Stimulated activated naive CD8-positive, alpha-beta T cell treated with anti-CD3 and anti-CD28 coated beads, Interleukin-15, Interleukin-2, amounts not matched to agents 100 ng/mL and 50 ng/mL, for 24 hours (primary cell): ENCODE results near the gene MADCAM1.
A peak's percentile ranks its signal among the peaks of the same experiment; 100 is the strongest.

Experiments used
- H3K27ac Mint-ChIP-seq: one replicate; pipeline ENCODE4 v1.8.0; 2021; ENCODE audit warnings: mild to moderate bottlenecking, mixed read lengths
- H3K27me3 Mint-ChIP-seq: one replicate; pipeline ENCODE4 v1.8.0; 2021; ENCODE audit warnings: mixed read lengths
- H3K36me3 Mint-ChIP-seq: one replicate; pipeline ENCODE4 v1.8.0; 2021; ENCODE audit warnings: low read depth, mixed read lengths
- H3K4me1 Mint-ChIP-seq: one replicate; pipeline ENCODE4 v1.8.0; 2021; ENCODE audit warnings: low read depth, mixed read lengths
- H3K4me3 Mint-ChIP-seq: one replicate; pipeline ENCODE4 v1.8.0; 2021; ENCODE audit warnings: mild to moderate bottlenecking, mixed read lengths
- H3K9me3 Mint-ChIP-seq: one replicate; pipeline ENCODE4 v1.8.0; 2021; ENCODE audit warnings: mixed read lengths

Gene MADCAM1

GRCh38 chr19:460877-461720 is 35.2 kb upstream of the MADCAM1 start, which contains the start of gene SHC2:
TSS of gene SHC2 (minus strand) at chr19:461033. CDS start at chr19:460996, 37 bp downstream.
- peak within 1 kb of the TSS; percentile 63 for H3K4me3 Mint-ChIP-seq
- no peaks in the 10 kb centered on the region for H3K36me3 Mint-ChIP-seq
- peaks cover 7% of the 10 kb centered on the region for H3K4me1 Mint-ChIP-seq
- no peak within 1 kb of the TSS for H3K27ac Mint-ChIP-seq
- H3K9me3 Mint-ChIP-seq, result no peaks in the 10 kb centered on the region
- peaks cover 14% of the 10 kb centered on the region for H3K27me3 Mint-ChIP-seq

- peaks cover 7% of the 10 kb centered on the region for H3K4me1 Mint-ChIP-seq
- peaks cover 14% of the 10 kb centered on the region for H3K27me3 Mint-ChIP-seq
- no peak overlapping the region for H3K27ac Mint-ChIP-seq
- no peaks in the 10 kb centered on the region for H3K9me3 Mint-ChIP-seq
- H3K36me3 Mint-ChIP-seq, result no peaks in the 10 kb centered on the region
- peak overlapping the region; percentile 59 for H3K4me3 Mint-ChIP-seq
These were observed 34.4 kb upstream of the MADCAM1 start for GRCh38 chr19:461721-462551.

- Mint-ChIP-seq H3K36me3 (no peaks in the 10 kb centered on the region), H3K9me3 (no peaks in the 10 kb centered on the region), H3K27me3 (peaks cover 14% of the 10 kb centered on the region), H3K4me3 (no peak overlapping the region), H3K4me1 (peaks cover 7% of the 10 kb centered on the region), H3K27ac (no peak overlapping the region)
These were observed 32.6 kb upstream of the MADCAM1 start for GRCh38 chr19:463483-464207.

DNA sequence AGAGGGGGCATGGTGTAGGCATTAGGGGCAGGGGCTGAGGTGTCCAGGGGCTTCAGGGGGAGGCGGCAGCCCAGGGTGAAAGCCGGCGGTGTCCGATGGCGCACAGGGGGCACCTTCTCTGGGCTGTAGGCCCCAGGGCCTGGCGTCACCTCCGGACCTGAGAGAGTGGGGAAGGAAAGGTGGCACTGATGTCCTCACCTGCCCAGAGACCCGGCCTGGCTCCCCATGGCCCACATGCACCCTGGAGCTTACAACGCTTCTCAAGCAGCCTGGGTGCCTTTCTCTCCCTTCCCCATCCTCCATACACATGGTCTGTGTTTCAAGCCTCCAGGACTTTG is 32.1 kb upstream of the MADCAM1 start:
- Mint-ChIP-seq H3K27me3 (peaks cover 14% of the 10 kb centered on the region), H3K4me1 (peaks cover 7% of the 10 kb centered on the region), H3K36me3 (no peaks in the 10 kb centered on the region), H3K4me3 (no peak overlapping the region), H3K9me3 (no peaks in the 10 kb centered on the region), H3K27ac (no peak overlapping the region)

DNA sequence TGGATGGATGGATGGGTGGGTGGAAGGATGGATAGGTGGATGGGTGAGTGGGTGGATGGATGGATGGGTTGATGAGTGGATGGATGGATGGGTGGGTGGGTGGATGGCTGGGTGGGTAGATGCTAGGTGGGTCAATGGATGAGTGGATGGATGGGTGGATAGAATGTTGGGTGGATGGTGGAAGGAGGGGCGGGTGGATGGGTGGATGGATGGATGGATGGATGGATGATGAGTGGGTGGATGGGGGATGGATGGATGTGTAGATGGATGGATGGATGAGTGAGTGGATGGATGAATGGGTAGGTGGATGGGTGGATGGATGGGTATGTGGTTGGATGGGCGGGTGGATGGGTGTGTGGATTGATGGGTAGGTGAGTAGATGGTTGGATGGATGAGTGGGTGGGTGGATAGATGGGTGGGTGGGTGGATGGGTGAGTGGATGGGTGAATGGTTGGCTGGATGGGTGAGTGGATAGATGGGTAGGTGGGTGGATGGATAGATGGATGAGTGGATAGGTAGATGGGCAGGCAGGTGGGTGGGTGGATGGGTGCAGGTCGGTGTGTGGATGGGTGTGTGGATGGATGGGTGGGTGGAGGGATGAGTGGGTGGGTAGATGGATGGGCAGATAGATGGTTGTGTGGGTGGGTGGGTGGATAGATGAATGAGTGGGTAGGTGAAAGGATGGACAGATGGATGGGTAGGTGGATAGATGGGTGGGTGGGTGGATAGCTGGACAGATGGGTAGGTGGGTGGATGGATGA is 31.1 kb upstream of the MADCAM1 start:
- Mint-ChIP-seq H3K36me3 (no peaks in the 10 kb centered on the region), H3K27me3 (peaks cover 9% of the 10 kb centered on the region), H3K27ac (no peak overlapping the region)

DNA sequence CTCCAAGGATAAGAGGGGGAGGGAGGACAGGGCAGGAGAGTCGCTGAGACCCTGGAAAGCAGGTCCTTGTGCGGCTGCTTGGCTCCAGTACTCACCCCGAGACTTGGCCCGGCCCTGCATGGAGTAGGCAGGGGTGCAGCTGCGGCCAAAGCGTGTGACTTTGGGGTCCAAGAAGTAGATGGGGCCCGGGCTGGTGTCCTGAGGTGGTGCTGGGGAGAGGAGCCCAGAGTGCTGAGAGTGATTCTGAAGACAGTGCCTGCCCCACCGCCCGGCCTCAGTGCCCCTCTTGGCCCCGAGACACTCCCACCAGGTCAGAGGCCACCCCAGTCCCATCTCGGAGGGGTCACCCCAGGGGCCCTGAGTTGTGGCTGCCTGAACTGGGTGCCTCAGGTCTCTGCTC is 28.7 kb upstream of the MADCAM1 start:
- Mint-ChIP-seq H3K36me3 (no peaks in the 10 kb centered on the region), H3K27ac (no peak overlapping the region), H3K4me1 (no peaks in the 10 kb centered on the region), H3K27me3 (peaks cover 3% of the 10 kb centered on the region), H3K9me3 (no peaks in the 10 kb centered on the region), H3K4me3 (no peak overlapping the region)

More for the DNA sequence above, 31.1 kb upstream of the MADCAM1 start:
- Mint-ChIP-seq H3K4me1 (peaks cover 3% of the 10 kb centered on the region), H3K9me3 (no peaks in the 10 kb centered on the region), H3K4me3 (no peak overlapping the region)

DNA sequence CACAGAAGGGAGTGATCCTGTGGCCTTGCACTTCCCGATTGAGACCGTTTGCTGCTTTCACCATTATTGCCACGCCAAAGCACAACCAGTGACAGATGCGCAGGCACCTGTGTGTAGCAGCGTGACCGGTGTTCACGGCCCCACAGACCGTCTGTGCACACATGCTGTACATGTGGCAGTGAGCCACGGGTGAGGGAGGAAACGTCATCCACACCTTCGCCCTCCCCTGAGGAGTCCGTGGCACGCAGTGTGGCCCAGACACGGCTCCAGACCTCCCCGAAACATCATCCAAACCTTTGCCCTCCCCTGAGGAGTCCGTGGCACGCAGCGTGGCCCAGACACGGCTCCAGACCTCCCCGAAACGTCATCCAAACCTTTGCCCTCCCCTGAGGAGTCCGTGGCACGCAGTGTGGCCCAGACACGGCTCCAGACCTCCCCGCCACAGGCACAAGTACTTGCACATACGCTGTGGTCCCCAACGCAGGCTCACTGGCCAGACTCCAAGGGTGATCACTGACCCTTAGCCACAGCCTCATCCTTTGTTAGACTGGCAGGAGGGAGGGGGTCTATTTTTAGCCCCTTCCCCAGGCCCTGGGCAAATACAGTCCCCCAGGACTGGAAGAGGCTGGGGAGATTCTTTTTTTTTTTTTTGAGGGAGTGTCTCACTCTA is 27.6 kb upstream of the MADCAM1 start:
- no peaks in the 10 kb centered on the region for H3K9me3 Mint-ChIP-seq
- no peak overlapping the region for H3K4me3 Mint-ChIP-seq
- no peaks in the 10 kb centered on the region for H3K4me1 Mint-ChIP-seq
- H3K27me3 Mint-ChIP-seq, result no peaks in the 10 kb centered on the region
- no peak overlapping the region for H3K27ac Mint-ChIP-seq
- H3K36me3 Mint-ChIP-seq, result no peaks in the 10 kb centered on the region

DNA sequence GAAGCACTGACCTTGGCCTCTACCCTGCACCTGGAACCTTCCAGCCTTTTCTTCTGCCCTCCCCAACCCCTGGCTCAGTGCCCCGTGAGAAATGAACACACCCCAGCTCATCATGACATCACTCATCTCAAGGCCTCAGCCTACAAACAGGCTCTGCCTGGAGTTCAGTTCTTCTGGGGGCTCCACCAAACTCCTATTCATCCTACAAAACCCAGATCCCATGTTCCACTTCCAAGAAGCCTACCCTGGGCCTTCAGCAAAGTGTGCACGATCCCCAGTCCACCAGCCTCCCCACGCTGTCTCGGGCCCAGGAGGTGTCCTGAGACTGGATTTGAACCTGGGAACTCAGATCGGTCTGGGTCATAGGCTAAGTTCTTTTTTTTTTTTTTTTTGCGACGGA is 26.5 kb upstream of the MADCAM1 start:
- H3K9me3 Mint-ChIP-seq, result no peaks in the 10 kb centered on the region
- H3K36me3 Mint-ChIP-seq, result no peaks in the 10 kb centered on the region
- H3K4me3 Mint-ChIP-seq, result no peak overlapping the region
- no peaks in the 10 kb centered on the region for H3K4me1 Mint-ChIP-seq
- H3K27ac Mint-ChIP-seq, result no peak overlapping the region
- H3K27me3 Mint-ChIP-seq, result no peaks in the 10 kb centered on the region

DNA sequence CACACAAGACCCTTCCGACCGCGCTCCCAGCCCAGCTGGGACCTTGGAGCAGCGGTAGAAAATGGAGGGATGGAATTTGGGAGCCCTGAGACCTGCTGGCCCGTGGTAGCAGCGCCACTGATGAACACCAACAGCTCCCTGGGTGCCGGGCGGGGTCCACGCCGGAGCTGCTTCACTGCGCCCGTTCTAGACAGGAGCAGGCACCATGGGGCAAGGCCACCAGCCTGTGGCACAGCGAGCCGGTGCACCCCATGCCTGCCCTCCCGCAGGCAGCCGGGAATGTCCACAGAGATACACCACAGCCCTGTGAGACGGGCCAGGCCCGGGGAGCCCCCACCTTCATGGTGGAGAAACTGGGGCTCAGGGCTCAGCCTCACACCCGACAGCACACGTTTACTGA is 25.6 kb upstream of the MADCAM1 start:
- Mint-ChIP-seq H3K36me3 (no peaks in the 10 kb centered on the region), H3K27ac (no peak overlapping the region)

GRCh38 chr19:472005-472858 is 24.1 kb upstream of the MADCAM1 start:
- H3K4me3 Mint-ChIP-seq, result no peak overlapping the region
- no peaks in the 10 kb centered on the region for H3K9me3 Mint-ChIP-seq
- no peaks in the 10 kb centered on the region for H3K4me1 Mint-ChIP-seq
- H3K27me3 Mint-ChIP-seq, result peaks cover 4% of the 10 kb centered on the region
- H3K36me3 Mint-ChIP-seq, result no peaks in the 10 kb centered on the region
- no peak overlapping the region for H3K27ac Mint-ChIP-seq

More for the DNA sequence above, 25.6 kb upstream of the MADCAM1 start:
- Mint-ChIP-seq H3K9me3 (no peaks in the 10 kb centered on the region), H3K4me3 (no peak overlapping the region), H3K4me1 (no peaks in the 10 kb centered on the region), H3K27me3 (peaks cover 4% of the 10 kb centered on the region)

GRCh38 chr19:474126-475078 is 21.9 kb upstream of the MADCAM1 start:
- no peaks in the 10 kb centered on the region for H3K9me3 Mint-ChIP-seq
- no peaks in the 10 kb centered on the region for H3K4me1 Mint-ChIP-seq
- no peak overlapping the region for H3K27ac Mint-ChIP-seq
- H3K4me3 Mint-ChIP-seq, result no peak overlapping the region
- H3K36me3 Mint-ChIP-seq, result no peaks in the 10 kb centered on the region
- H3K27me3 Mint-ChIP-seq, result peaks cover 4% of the 10 kb centered on the region

GRCh38 chr19:475360-475759 is 20.9 kb upstream of the MADCAM1 start:
- no peak overlapping the region for H3K27ac Mint-ChIP-seq

More at GRCh38 chr19:475360-475759, 20.9 kb upstream of the MADCAM1 start:
- Mint-ChIP-seq H3K36me3 (peaks cover 6% of the 10 kb centered on the region), H3K9me3 (peaks cover 1% of the 10 kb centered on the region), H3K27me3 (peaks cover 7% of the 10 kb centered on the region), H3K4me3 (no peak overlapping the region), H3K4me1 (peaks cover 7% of the 10 kb centered on the region)
